HEK293 (cell line): ENCODE data around the gene ADRM1.

ENCODE experiments used
- CTCF ChIA-PET: fragments of 350-600 bp; formaldehyde crosslinking; extraction: SDS; loops from one replicate; lab custom pipeline; 2021; ENCODE audit warnings: antibody characterized with exemption; lab: Yijun Ruan, JAX
- POLR2A ChIA-PET: fragments of 300-600 bp; formaldehyde crosslinking; extraction: SDS; loops from one replicate; lab custom pipeline; 2020; ENCODE audit warnings: antibody characterized with exemption, inconsistent platforms; lab: Yijun Ruan, JAX
- H3K27ac ChIP-seq: fragments of 200-500 bp; sonication (Bioruptor generic); 2 replicates; pipeline ENCODE4 v1.5.1; 2014; ENCODE audit warnings: low read depth, low read length, control low read depth, inconsistent platforms; ENCODE audit errors: extremely low read depth
- H3K36me3 ChIP-seq, 2 experiments: fragments of 200-500 bp in 1 of 2; sonication (Bioruptor generic) in 1 of 2; 1 replicate in 1 of 2; 2 replicates in 1 of 2; pipeline ENCODE4 v1.5.1; 2014 to 2017; ENCODE audit warnings: inconsistent platforms in 2 of 2, low read length in 2 of 2; ENCODE audit not compliant: control insufficient read depth in 2 of 2, insufficient read depth in 1 of 2
- H3K4me1 ChIP-seq: fragments of 200-500 bp; sonication (Bioruptor generic); 2 replicates; pipeline ENCODE4 v1.5.1; 2014; ENCODE audit warnings: mild to moderate bottlenecking, low read length, inconsistent platforms; ENCODE audit not compliant: control insufficient read depth, insufficient read depth
- H3K4me3 ChIP-seq: 2 replicates; pipeline ENCODE4 v1.5.1; 2011; ENCODE audit warnings: low read depth, mild to moderate bottlenecking, control low read depth, low read length, moderate library complexity
- H3K9me3 ChIP-seq: fragments of 200-500 bp; sonication (Bioruptor generic); 2 replicates; pipeline ENCODE4 v1.5.1; 2014; ENCODE audit warnings: low read depth, low read length, inconsistent platforms; ENCODE audit not compliant: control insufficient read depth, insufficient read depth
- GLIS2 ChIP-seq: fragments of 450-650 bp; formaldehyde crosslinking; IDR thresholded peaks from 2 replicates; pipeline ENCODE4 v1.5.1; 2016; ENCODE audit warnings: missing biosample characterization, missing genetic modification characterization
- KLF1 ChIP-seq: fragments of 450-650 bp; formaldehyde crosslinking; IDR thresholded peaks from 2 replicates; pipeline ENCODE4 v1.5.1; 2016; ENCODE audit warnings: missing biosample characterization, missing genetic modification characterization
- KLF9 ChIP-seq: fragments of 450-650 bp; formaldehyde crosslinking; IDR thresholded peaks from 2 replicates; pipeline ENCODE4 v1.5.1; 2016; ENCODE audit warnings: missing biosample characterization, missing genetic modification characterization, low read depth
- MZF1 ChIP-seq: fragments of 450-650 bp; formaldehyde crosslinking; IDR thresholded peaks from 2 replicates; pipeline ENCODE4 v1.5.1; 2017; ENCODE audit warnings: missing biosample characterization, missing genetic modification characterization, borderline replicate concordance
- OVOL3 ChIP-seq: fragments of 450-650 bp; formaldehyde crosslinking; IDR thresholded peaks from 2 replicates; pipeline ENCODE4 v1.5.1; 2016; ENCODE audit warnings: missing biosample characterization, missing genetic modification characterization
- SP7 ChIP-seq: fragments of 450-650 bp; formaldehyde crosslinking; IDR thresholded peaks from 2 replicates; pipeline ENCODE4 v1.5.1; 2016; ENCODE audit warnings: missing biosample characterization, missing genetic modification characterization
- ZNF10 ChIP-seq: fragments of 450-650 bp; formaldehyde crosslinking; IDR thresholded peaks from 2 replicates; pipeline ENCODE4 v1.5.1; 2017; ENCODE audit warnings: missing biosample characterization, missing genetic modification characterization
- ZNF121 ChIP-seq: fragments of 450-650 bp; formaldehyde crosslinking; IDR thresholded peaks from 2 replicates; pipeline ENCODE4 v1.5.1; 2016; ENCODE audit warnings: missing biosample characterization, missing genetic modification characterization
- ZNF133 ChIP-seq: fragments of 450-650 bp; formaldehyde crosslinking; IDR thresholded peaks from 2 replicates; pipeline ENCODE4 v1.5.1; 2016; ENCODE audit warnings: missing biosample characterization, missing genetic modification characterization
- ZNF140 ChIP-seq: fragments of 450-650 bp; formaldehyde crosslinking; IDR thresholded peaks from 2 replicates; pipeline ENCODE4 v1.5.1; 2016; ENCODE audit warnings: missing biosample characterization, missing genetic modification characterization
- ZNF175 ChIP-seq: fragments of 450-650 bp; formaldehyde crosslinking; IDR thresholded peaks from 2 replicates; pipeline ENCODE4 v1.5.1; 2016; ENCODE audit warnings: missing biosample characterization, missing genetic modification characterization
- ZNF211 ChIP-seq: fragments of 450-650 bp; formaldehyde crosslinking; IDR thresholded peaks from 2 replicates; pipeline ENCODE4 v1.5.1; 2016; ENCODE audit warnings: low read depth, missing biosample characterization, missing genetic modification characterization
- ZNF24 ChIP-seq: fragments of 450-650 bp; formaldehyde crosslinking; IDR thresholded peaks from 2 replicates; pipeline ENCODE4 v1.5.1; 2016; ENCODE audit warnings: missing biosample characterization, missing genetic modification characterization
- ZNF548 ChIP-seq: fragments of 450-650 bp; formaldehyde crosslinking; IDR thresholded peaks from 2 replicates; pipeline ENCODE4 v1.5.1; 2016; ENCODE audit warnings: missing biosample characterization, missing genetic modification characterization
- ZNF660 ChIP-seq: fragments of 450-650 bp; IDR thresholded peaks from 2 replicates; pipeline ENCODE4 v1.5.1; 2018; ENCODE audit warnings: missing biosample characterization, mild to moderate bottlenecking, missing genetic modification characterization
- ZNF791 ChIP-seq: fragments of 450-650 bp; formaldehyde crosslinking; IDR thresholded peaks from 2 replicates; pipeline ENCODE4 v1.5.1; 2016; ENCODE audit warnings: missing biosample characterization, missing genetic modification characterization
- ZNF830 ChIP-seq: fragments of 450-650 bp; IDR thresholded peaks from 2 replicates; pipeline ENCODE4 v1.5.0; 2018; ENCODE audit warnings: missing biosample characterization, missing genetic modification characterization, low read depth, mild to moderate bottlenecking, moderate library complexity
- ZSCAN23 ChIP-seq: fragments of 450-650 bp; formaldehyde crosslinking; IDR thresholded peaks from 2 replicates; pipeline ENCODE4 v1.5.1; 2016; ENCODE audit warnings: missing biosample characterization, missing genetic modification characterization
- TF ChIP-seq, protein P1 (sequence below): fragments of 450-650 bp; formaldehyde crosslinking; IDR thresholded peaks from 2 replicates; pipeline ENCODE4 v1.5.1; 2016; ENCODE audit warnings: missing biosample characterization, missing genetic modification characterization
- TF ChIP-seq, protein P2 (sequence below): fragments of 450-650 bp; formaldehyde crosslinking; optimal IDR thresholded peaks from 2 replicates; pipeline ENCODE3; 2016; ENCODE audit warnings: missing biosample characterization, mild to moderate bottlenecking, missing genetic modification characterization
- TF ChIP-seq, protein P3 (sequence below): fragments of 450-650 bp; formaldehyde crosslinking; IDR thresholded peaks from 2 replicates; pipeline ENCODE4 v1.5.1; 2016; ENCODE audit warnings: missing biosample characterization, missing genetic modification characterization, low read depth
- TF ChIP-seq, protein P4 (sequence below): fragments of 450-650 bp; formaldehyde crosslinking; IDR thresholded peaks from 2 replicates; pipeline ENCODE4 v1.5.1; 2016; ENCODE audit warnings: missing biosample characterization, missing genetic modification characterization

The ADRM1 gene

DNA sequence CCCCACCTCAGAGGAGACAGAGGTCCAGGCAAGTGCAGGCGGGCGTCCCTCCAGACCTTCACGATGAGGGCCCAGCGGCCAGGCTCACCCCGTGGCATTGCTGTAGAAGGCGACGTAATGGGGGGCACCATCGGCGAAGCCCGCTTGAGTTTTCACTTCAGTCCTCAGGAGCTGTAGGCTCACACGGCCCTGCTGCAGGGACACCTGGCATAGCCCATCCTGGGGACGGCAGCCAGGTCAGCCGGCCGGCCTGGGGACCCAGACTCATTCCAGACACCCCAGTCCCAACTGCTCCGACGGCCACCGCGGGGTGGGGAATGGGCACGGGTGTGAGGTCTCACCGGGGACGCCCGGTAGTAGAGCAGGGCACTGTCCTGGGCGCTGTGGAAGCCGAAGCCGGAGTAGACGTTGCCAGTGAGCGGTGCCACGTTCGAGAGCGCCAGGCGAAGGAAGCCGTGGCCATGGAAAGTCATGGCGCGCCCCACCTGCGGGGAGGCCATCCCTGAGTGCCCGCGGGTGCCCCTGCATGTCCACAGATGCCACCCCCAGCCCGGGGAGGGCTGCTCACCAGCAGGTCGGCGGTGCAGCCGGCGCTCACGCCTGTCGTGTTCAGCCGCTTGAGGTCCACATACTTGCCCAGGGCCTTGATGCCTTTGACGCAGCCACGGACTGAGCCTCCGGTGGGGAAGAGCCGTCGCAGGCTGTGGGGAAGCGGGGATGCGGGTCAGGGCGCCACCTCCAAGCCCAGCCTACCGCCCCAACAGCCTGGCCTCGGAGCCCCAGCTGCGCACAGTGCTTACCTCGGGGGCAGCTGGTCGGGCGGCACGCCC is 9.2 kb downstream of the ADRM1 start (continued):
- TF ChIP-seq, protein P1, sequence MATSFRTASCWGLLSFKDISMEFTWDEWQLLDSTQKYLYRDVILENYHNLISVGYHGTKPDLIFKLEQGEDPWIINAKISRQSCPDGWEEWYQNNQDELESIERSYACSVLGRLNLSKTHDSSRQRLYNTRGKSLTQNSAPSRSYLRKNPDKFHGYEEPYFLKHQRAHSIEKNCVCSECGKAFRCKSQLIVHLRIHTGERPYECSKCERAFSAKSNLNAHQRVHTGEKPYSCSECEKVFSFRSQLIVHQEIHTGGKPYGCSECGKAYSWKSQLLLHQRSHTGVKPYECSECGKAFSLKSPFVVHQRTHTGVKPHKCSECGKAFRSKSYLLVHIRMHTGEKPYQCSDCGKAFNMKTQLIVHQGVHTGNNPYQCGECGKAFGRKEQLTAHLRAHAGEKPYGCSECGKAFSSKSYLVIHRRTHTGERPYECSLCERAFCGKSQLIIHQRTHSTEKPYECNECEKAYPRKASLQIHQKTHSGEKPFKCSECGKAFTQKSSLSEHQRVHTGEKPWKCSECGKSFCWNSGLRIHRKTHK (tag by site-specific recombination): no peak
- TF ChIP-seq MZF1 (tag by site-specific recombination): no peak
- no peak for TF ChIP-seq ZNF175 (tag by site-specific recombination)
- no peak for TF ChIP-seq ZNF10 (tag by site-specific recombination)
- TF ChIP-seq ZNF133 (tag by site-specific recombination): no peak
- no peak for TF ChIP-seq ZNF830 (tag by site-specific recombination)

DNA sequence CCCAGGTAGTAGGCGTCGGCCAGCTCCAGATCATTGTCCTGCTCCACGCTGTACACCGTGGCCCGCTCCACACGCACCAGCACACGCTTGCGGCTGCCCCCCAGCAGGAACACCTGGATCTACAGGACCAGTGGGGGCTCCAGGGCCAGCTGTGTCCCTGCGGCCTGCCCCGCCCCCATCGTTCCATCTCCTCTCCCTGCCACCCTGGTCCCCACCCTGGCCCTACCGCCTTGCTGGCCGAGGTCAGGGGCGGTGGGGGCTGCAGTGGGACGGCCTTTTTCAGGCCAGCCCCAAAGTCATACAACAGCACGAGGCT is 9.8 kb downstream of the ADRM1 start:
- Histone ChIP-seq H3K9me3 (no peaks in the 10 kb centered on the region), H3K36me3 (peaks cover 0 to 92% of the 10 kb centered on the region in 2 experiments; a peak in 2 of 3 replicates), H3K27ac (no peak overlapping the region), H3K4me3 (no peak overlapping the region), H3K4me1 (no peaks in the 10 kb centered on the region)
- ChIA-PET CTCF (no interaction called here), POLR2A (no interaction called here)
- TF ChIP-seq ZNF121 (tag by site-specific recombination): no peak
- peak; percentile 30; the same call in 1 of the 2 replicates for TF ChIP-seq KLF9 (tag by site-specific recombination)
- peak; percentile 13; the same call in 1 of the 2 replicates for TF ChIP-seq KLF1 (tag by site-specific recombination)
- TF ChIP-seq GLIS2: 0 out of 2 replicates have a peak, but pooled peaks have one; percentile 19
- no peak for TF ChIP-seq OVOL3 (tag by site-specific recombination)

DNA sequence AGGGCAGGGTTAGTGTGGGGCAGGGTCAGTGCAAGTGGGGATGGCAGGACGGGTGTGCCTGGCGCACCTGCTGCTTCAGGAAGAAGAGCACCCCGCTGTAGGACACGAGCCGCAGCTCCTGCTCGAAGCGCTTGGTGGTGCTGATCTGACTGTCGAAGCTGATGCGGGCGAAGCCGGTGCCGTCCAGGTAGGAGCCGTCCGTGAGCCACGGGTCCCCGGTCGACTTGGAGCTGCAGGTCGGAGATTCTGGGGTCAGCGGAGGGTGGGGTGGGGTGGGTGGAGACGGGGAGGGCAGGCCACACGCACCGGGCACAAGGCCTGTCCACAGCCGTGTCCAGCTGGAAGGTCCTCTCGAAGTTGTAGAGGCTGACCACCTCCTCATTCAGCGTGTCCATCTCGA is 10.2 kb downstream of the ADRM1 start:
- CTCF ChIA-PET: no interaction called here
- Histone ChIP-seq H3K4me3 (no peak overlapping the region), H3K9me3 (no peaks in the 10 kb centered on the region), H3K4me1 (no peaks in the 10 kb centered on the region), H3K27ac (no peak overlapping the region), H3K36me3 (peaks cover 0 to 88% of the 10 kb centered on the region in 2 experiments; a peak in 2 of 3 replicates)
- POLR2A ChIA-PET: no interaction called here
- TF ChIP-seq ZNF660 (tag by site-specific recombination): no peak
- no peak for TF ChIP-seq ZSCAN23 (tag by site-specific recombination)
- no peak for TF ChIP-seq ZNF211 (tag by site-specific recombination)
- TF ChIP-seq, protein P2, sequence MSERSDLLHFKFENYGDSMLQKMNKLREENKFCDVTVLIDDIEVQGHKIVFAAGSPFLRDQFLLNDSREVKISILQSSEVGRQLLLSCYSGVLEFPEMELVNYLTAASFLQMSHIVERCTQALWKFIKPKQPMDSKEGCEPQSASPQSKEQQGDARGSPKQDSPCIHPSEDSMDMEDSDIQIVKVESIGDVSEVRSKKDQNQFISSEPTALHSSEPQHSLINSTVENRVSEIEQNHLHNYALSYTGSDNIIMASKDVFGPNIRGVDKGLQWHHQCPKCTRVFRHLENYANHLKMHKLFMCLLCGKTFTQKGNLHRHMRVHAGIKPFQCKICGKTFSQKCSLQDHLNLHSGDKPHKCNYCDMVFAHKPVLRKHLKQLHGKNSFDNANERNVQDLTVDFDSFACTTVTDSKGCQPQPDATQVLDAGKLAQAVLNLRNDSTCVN (tag by site-specific recombination): no peak
- TF ChIP-seq ZNF791 (tag by site-specific recombination): no peak
- TF ChIP-seq, protein P3, sequence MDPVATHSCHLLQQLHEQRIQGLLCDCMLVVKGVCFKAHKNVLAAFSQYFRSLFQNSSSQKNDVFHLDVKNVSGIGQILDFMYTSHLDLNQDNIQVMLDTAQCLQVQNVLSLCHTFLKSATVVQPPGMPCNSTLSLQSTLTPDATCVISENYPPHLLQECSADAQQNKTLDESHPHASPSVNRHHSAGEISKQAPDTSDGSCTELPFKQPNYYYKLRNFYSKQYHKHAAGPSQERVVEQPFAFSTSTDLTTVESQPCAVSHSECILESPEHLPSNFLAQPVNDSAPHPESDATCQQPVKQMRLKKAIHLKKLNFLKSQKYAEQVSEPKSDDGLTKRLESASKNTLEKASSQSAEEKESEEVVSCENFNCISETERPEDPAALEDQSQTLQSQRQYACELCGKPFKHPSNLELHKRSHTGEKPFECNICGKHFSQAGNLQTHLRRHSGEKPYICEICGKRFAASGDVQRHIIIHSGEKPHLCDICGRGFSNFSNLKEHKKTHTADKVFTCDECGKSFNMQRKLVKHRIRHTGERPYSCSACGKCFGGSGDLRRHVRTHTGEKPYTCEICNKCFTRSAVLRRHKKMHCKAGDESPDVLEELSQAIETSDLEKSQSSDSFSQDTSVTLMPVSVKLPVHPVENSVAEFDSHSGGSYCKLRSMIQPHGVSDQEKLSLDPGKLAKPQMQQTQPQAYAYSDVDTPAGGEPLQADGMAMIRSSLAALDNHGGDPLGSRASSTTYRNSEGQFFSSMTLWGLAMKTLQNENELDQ (tag by site-specific recombination): no peak
- no peak for TF ChIP-seq ZNF24
- TF ChIP-seq, protein P4, sequence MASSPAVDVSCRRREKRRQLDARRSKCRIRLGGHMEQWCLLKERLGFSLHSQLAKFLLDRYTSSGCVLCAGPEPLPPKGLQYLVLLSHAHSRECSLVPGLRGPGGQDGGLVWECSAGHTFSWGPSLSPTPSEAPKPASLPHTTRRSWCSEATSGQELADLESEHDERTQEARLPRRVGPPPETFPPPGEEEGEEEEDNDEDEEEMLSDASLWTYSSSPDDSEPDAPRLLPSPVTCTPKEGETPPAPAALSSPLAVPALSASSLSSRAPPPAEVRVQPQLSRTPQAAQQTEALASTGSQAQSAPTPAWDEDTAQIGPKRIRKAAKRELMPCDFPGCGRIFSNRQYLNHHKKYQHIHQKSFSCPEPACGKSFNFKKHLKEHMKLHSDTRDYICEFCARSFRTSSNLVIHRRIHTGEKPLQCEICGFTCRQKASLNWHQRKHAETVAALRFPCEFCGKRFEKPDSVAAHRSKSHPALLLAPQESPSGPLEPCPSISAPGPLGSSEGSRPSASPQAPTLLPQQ (tag by site-specific recombination): no peak
- TF ChIP-seq ZNF548 (tag by site-specific recombination): no peak
- TF ChIP-seq ZNF140 (tag by site-specific recombination): no peak
- no peak for TF ChIP-seq SP7 (tag by site-specific recombination)
